ENCODE measurements around the gene GALNTL6. TPM values are rescaled to one million over a fixed set of nuclear protein-coding genes. Genes with fewer than 3 reads are reported as not detected.

Gene GALNTL6
- total and polyA plus RNA-seq, 9 of the 15 experiments (the other 6 are each of a cell fraction or from before 2014, with no cell fraction given), result 0.18 to 0.50 (median 0.29) TPM

DNA sequence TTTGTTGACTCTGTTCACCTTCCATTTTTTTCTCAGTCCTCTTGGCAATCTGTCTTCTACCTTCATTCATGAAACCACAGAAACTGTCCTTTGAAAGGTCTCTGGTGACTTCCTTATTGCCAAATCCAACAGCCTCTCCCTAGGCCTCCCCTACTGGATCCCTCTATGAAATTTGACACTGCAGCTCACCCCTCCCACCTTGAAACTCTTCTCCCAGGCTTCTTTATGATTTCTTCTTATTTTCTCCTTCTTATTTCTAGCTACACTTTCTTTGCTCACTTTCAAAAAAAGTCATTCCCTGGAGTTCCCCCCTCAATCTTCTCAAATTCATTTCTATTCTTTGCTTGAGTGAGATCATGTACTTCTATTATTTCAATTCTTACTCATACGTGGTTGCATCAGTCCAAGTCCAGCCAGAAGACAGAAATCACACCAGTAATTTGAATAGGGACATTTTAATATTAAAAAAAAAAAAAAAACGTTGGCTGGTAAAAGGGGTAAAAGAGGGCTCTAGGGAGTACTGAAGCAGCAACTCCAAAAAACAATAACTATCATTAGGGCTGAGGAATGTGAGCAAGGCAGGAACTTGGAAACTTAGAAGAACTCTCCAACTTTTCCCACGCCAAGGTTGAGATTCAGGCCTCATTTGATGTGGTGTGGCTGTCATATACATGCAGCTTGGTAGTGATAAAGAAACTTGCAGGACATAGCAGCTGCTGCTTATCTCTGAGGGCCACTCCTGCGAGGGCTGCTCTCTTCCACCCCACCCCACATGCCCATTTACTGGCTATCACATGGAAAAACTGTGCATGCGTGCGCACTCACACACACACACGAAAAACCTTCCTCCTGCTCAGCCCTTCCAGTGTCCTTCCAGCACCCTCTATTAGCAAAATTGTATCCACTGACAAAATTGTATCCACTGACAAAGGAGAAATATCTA, 1185.6 kb downstream of the GALNTL6 start (continued):
- TF ChIP-seq HEY1 (CRISPR knock-in tag; IDR thresholded peaks at IDR 0.05; ENCODE audit: borderline replicate concordance), result no peak
- TF ChIP-seq, protein P1, sequence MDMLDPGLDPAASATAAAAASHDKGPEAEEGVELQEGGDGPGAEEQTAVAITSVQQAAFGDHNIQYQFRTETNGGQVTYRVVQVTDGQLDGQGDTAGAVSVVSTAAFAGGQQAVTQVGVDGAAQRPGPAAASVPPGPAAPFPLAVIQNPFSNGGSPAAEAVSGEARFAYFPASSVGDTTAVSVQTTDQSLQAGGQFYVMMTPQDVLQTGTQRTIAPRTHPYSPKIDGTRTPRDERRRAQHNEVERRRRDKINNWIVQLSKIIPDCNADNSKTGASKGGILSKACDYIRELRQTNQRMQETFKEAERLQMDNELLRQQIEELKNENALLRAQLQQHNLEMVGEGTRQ (CRISPR knock-in tag; IDR thresholded peaks at IDR 0.05), result no peak
- TF ChIP-seq, protein P2, sequence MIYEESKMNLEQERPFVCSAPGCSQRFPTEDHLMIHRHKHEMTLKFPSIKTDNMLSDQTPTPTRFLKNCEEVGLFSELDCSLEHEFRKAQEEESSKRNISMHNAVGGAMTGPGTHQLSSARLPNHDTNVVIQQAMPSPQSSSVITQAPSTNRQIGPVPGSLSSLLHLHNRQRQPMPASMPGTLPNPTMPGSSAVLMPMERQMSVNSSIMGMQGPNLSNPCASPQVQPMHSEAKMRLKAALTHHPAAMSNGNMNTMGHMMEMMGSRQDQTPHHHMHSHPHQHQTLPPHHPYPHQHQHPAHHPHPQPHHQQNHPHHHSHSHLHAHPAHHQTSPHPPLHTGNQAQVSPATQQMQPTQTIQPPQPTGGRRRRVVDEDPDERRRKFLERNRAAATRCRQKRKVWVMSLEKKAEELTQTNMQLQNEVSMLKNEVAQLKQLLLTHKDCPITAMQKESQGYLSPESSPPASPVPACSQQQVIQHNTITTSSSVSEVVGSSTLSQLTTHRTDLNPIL (CRISPR knock-in tag; IDR thresholded peaks at IDR 0.05), result no peak
- TF ChIP-seq ZNF124 (CRISPR knock-in tag; IDR thresholded peaks at IDR 0.05), result no peak
- 0 out of 2 replicates have a peak, but pooled peaks have one; percentile 14 for TF ChIP-seq GATAD2A (IDR thresholded peaks at IDR 0.05)
- peak; percentile 65; the same call in 1 of the 2 replicates for TF ChIP-seq ATF7 (IDR thresholded peaks at IDR 0.05)
- TF ChIP-seq POU5F1 (IDR thresholded peaks at IDR 0.05; ENCODE audit: borderline replicate concordance, low read depth, low read length, partially characterized antibody), result no peak
- peak; percentile 71; the same call in 1 of the 2 replicates for TF ChIP-seq MTA1 (IDR thresholded peaks at IDR 0.05; ENCODE audit: borderline replicate concordance)
- peak; percentile 87 for TF ChIP-seq NEUROD1 (IDR thresholded peaks at IDR 0.05; ENCODE audit: borderline replicate concordance, low read depth, low read length, partially characterized antibody)
- TF ChIP-seq, protein P3, sequence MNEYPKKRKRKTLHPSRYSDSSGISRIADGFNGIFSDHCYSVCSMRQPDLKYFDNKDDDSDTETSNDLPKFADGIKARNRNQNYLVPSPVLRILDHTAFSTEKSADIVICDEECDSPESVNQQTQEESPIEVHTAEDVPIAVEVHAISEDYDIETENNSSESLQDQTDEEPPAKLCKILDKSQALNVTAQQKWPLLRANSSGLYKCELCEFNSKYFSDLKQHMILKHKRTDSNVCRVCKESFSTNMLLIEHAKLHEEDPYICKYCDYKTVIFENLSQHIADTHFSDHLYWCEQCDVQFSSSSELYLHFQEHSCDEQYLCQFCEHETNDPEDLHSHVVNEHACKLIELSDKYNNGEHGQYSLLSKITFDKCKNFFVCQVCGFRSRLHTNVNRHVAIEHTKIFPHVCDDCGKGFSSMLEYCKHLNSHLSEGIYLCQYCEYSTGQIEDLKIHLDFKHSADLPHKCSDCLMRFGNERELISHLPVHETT (CRISPR knock-in tag; conservative IDR thresholded peaks at IDR 0.05 in 1 of 2, IDR thresholded peaks at IDR 0.05 in 1 of 2), result peak in 1 of 2 experiments; percentile 85; a peak in 2 of 4 replicates
- TF ChIP-seq NFATC3 (IDR thresholded peaks at IDR 0.05), result peak; percentile 56; the same call in 1 of the 2 replicates

All from K562 (cell line).